ENCODE data around the gene GNG3.
"Not testable (repeated sequence)": the region's sequence is repeated elsewhere in the genome, so short reads cannot be mapped to it uniquely, and the experiment has no call there.

GNG3 gene

GRCh38 chr11:62721994-62722393, 14.5 kb downstream of the GNG3 start:
- no peak for DNase-seq

- no peak for DNase-seq
These were observed 16.7 kb downstream of the GNG3 start for GRCh38 chr11:62724171-62724570.

GRCh38 chr11:62725646-62726045, 18.2 kb downstream of the GNG3 start:
- DNase-seq, result no peak

- no peak for DNase-seq
These were observed 18.9 kb downstream of the GNG3 start for GRCh38 chr11:62726156-62726914.

- no peak for DNase-seq
These were observed 19.4 kb downstream of the GNG3 start for GRCh38 chr11:62726915-62727164.

GRCh38 chr11:62727165-62727871, 19.8 kb downstream of the GNG3 start, which contains the start of gene HNRNPUL2:
Gene HNRNPUL2 (minus strand): TSS chr11:62727457. CDS start chr11:62727156, 301 bp downstream.
- peak; percentile 98 for DNase-seq

GRCh38 chr11:62727872-62728170, 20.3 kb downstream of the GNG3 start:
- DNase-seq, result peak; percentile 97

GRCh38 chr11:62728171-62728988, 20.9 kb downstream of the GNG3 start, which contains the start of gene TTC9C:
Gene TTC9C (plus strand): TSS chr11:62728486. CDS start chr11:62728849, 363 bp downstream.
- peak; percentile 79 for DNase-seq

GRCh38 chr11:62730076-62730475, 22.6 kb downstream of the GNG3 start:
- not testable (repeated sequence) for DNase-seq

- peak; percentile 8 for DNase-seq
These were observed 25.4 kb downstream of the GNG3 start for GRCh38 chr11:62732830-62733229.

- DNase-seq, result no peak
These were observed 29.7 kb downstream of the GNG3 start for GRCh38 chr11:62737196-62737595.

GRCh38 chr11:62747475-62748160, 40.1 kb downstream of the GNG3 start:
- DNase-seq, result no peak

- not testable (repeated sequence) for DNase-seq
These were observed 42.5 kb downstream of the GNG3 start for GRCh38 chr11:62749931-62750330.

- DNase-seq, result no peak
These were observed 44.8 kb downstream of the GNG3 start for GRCh38 chr11:62752177-62752785.

GRCh38 chr11:62752994-62753735, 45.7 kb downstream of the GNG3 start:
- DNase-seq, result no peak

- DNase-seq, result peak; percentile 98
These were observed 46.5 kb downstream of the GNG3 start, which contains the start of gene ZBTB3 for GRCh38 chr11:62753736-62754603. Gene ZBTB3 (minus strand): TSS chr11:62754160. CDS start chr11:62753664, 496 bp downstream.

GRCh38 chr11:62755086-62755615, 47.7 kb downstream of the GNG3 start:
- no peak for DNase-seq

- DNase-seq, result no peak
These were observed 50.6 kb downstream of the GNG3 start for GRCh38 chr11:62757846-62758788.
